Stimulated activated CD4-positive, alpha-beta T cell treated with anti-CD3 and anti-CD28 coated beads, Interleukin-4, amount 100 ng/mL, for 1 hour (primary cell): ENCODE data around the gene AGBL5.

Experiments
- DNase-seq: peaks from one replicate; pipeline ENCODE4 v3.0.0-alpha.2; 2020

AGBL5 gene

GRCh38 chr2:27080140-27080469, 28.6 kb downstream of the AGBL5 start:
- no peak for DNase-seq

DNA sequence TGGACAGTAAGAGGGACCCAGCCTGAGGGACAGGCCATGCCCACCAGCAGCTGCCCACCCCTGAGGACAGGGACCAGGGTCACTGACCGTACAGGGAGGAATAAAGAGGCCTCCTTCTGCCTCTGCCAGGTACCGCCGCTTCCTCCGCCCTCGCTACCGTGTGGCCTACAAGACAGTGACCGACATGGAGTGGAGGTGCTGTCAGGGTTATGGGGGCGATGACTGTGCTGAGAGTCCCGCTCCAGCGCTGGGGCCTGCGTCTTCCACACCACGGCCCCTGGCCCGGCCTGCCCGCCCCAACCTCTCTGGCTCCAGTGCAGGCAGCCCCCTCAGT, 29.1 kb downstream of the AGBL5 start:
- no peak for DNase-seq

GRCh38 chr2:27081984-27082772, 30.7 kb downstream of the AGBL5 start:
- DNase-seq = no peak

- DNase-seq = no peak
Measured at GRCh38 chr2:27082773-27083409, 31.4 kb downstream of the AGBL5 start.

DNA sequence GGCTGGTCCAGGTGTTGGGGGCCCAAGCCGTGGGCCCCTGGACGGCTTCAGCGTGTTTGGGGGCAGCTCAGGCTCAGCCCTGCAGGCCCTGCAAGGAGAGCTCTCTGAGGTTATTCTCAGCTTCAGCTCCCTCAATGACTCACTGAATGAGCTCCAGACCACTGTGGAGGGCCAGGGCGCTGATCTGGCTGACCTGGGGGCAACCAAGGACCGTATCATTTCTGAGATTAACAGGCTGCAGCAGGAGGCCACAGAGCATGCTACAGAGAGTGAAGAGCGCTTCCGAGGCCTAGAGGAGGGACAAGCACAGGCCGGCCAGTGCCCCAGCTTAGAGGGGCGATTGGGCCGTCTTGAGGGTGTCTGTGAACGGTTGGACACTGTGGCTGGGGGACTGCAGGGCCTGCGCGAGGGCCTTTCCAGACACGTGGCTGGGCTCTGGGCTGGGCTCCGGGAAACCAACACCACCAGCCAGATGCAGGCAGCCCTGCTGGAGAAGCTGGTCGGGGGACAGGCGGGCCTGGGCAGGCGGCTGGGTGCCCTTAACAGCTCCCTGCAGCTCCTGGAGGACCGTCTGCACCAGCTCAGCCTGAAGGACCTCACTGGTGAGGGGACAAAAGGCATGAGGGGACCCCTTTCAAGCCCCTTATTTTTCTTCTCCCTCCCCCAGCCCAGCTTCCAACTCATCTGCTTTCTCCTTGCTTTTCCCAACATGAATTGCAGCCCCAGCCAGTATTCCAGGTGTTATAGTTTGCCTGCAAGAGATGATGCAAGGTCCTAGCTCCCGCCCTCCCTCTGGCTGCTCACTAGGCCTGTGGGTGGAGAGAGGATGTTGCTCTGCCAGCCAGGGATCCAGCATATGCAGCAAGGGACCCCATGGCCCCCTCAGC, 32.2 kb downstream of the AGBL5 start:
- no peak for DNase-seq

DNA sequence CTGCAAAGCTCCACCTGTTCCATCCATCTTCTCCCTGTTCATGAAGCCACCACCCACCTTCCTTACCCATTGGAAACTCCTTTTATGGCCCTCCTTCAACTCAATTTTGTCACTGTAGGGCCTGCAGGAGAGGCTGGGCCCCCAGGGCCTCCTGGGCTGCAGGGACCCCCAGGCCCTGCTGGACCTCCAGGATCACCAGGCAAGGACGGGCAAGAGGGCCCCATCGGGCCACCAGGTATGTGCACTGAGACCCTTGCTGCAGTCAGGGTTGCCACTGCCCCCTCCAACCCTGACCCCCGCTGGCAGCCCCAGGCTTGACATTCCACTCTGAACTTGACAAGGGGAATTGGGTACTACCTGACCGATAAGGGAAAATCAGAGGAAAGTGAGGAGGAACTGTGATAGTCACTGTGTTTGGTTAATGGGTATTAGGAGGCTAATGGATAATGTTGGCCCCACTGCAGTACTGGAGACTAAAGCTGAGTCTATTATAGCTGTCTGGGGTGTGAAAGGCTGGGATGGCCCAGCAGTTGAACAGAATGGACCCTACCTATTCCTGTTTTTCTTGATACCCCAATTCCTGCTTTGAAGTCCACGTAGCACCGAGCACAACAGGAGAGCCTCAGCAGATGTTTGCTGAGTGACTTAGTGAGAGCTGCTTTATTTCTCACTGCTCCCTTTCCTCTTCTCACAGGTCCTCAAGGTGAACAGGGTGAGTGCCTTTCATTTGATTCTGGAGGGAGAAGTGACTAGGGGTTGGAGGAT, 33.0 kb downstream of the AGBL5 start:
- no peak for DNase-seq

DNA sequence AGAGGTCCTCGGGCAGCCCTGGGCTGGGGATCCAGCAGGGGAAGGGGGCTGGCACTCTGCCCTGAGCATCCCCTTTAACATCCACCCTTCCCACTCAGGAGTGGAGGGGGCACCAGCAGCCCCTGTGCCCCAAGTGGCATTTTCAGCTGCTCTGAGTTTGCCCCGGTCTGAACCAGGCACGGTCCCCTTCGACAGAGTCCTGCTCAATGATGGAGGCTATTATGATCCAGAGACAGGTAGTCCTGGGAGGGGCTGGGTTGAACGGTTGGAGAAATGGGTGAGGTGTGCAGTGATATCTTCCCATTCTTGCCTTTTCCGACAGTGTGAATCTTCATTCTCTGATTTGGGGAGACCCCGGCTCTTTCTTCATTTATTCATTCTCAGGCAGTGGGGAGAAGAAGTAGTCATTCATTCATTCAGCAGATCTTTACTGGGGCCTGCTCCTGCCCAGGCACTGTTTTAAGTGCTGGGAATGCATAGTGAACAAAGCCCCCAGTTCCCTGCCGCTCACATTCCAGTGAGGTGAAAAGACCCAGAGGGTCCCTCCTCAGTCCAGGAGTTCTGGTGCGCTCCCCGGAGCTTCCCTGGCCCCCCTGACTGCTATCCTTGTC, 33.7 kb downstream of the AGBL5 start:
- no peak for DNase-seq

DNA sequence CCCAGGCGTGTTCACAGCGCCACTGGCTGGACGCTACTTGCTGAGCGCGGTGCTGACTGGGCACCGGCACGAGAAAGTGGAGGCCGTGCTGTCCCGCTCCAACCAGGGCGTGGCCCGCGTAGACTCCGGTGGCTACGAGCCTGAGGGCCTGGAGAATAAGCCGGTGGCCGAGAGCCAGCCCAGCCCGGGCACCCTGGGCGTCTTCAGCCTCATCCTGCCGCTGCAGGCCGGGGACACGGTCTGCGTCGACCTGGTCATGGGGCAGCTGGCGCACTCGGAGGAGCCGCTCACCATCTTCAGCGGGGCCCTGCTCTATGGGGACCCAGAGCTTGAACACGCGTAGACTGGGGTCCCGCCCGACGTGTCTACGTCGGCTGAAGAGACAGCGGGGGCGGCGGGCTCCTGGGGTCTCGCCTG, 34.2 kb downstream of the AGBL5 start:
- peak; percentile 43 for DNase-seq

- DNase-seq = peak; percentile 98
Measured at GRCh38 chr2:27086090-27086723, 34.7 kb downstream of the AGBL5 start.

GRCh38 chr2:27086724-27087593, 35.5 kb downstream of the AGBL5 start, which contains the start of gene KHK:
KHK (plus strand) TSS chr2:27086772; CDS start chr2:27087260, 488 bp downstream.
- peak; percentile 22 for DNase-seq

- DNase-seq = no peak
Measured at GRCh38 chr2:27087823-27088410, 36.4 kb downstream of the AGBL5 start.

- no peak for DNase-seq
Measured at GRCh38 chr2:27088634-27089033, 37.2 kb downstream of the AGBL5 start.

DNA sequence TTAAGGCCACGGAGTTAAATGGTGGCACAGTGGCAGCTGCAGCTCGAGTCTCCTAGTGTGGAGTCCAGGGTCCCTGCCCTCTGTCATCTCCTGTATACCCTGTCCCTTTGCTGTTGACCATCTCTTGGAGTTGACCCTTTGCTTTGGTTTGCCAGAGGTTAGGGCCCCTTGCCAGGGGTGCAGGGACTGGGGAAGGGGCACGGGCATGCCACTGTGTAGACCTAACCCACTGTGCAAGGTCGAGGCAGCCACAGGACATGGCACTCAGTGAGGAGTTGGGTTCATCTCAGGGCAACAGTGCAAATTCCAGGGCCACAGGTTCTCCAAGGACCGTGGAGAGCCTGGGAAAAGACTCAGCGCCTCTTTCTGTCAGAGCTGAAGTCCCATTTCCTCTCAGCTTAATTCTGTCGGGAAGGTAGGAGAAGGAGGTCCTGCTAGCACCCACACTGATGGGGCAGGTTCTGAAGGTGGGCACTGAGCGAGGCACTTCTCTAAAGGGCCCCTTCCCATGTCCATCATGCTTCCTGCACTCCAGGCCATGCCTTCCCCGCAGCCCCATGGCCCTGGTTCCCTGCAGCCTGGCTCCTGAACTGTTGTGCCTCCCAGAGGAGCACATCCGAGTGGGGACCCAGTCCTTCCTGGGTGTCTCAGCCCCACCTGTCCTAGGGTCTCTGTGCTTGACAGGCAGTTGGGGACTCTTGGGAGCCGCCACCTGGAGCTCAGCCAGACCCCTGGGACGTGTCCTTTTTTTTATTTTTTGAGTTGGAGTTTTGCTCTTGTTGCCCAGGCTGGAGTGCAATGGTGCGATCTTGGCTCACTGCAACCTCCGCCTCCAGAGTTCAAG, 37.9 kb downstream of the AGBL5 start:
- no peak for DNase-seq

DNA sequence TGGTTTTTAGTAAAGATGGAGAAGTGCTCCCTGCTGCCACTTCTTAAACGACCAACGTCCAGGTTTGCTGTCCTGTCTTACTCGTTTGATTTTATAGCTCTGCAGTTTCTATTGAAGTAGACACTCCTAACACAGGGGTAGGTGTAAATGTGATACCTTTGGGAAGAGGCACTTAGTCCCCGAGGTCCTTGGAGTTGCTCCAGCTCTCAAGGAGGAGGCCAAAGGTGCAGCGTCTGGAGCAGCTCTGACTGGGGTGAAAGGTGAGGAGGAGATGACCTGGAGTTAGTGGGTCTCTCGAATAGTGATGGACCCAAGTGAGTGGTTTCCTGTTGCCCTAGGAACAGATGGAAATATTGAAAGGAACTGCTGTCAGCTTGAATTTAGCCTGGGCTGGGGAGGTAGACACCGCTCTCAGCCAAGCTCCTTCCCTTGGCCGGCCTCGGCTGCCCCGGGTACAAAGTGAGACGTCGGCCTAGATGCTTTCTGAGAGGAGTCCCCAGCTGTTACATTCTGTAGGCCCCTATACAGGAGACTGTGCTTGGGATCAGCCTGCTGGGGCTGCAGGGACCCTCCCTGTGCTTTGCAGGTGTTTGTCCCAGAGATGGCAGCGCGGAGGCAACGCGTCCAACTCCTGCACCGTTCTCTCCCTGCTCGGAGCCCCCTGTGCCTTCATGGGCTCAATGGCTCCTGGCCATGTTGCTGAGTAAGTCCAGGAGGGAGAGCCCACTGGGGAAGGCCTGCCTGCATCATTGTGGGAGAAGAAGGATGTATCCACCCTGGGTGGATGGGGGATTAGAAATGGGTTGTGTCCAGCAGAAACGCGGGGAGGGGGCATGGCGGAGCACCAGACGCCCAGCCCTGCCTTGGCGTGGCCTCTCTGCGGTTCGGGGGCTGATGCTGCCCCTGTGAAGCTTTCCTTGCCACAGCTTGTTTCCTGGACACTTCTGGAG, 40.6 kb downstream of the AGBL5 start:
- no peak for DNase-seq

GRCh38 chr2:27092696-27093429, 41.4 kb downstream of the AGBL5 start:
- no peak for DNase-seq

DNA sequence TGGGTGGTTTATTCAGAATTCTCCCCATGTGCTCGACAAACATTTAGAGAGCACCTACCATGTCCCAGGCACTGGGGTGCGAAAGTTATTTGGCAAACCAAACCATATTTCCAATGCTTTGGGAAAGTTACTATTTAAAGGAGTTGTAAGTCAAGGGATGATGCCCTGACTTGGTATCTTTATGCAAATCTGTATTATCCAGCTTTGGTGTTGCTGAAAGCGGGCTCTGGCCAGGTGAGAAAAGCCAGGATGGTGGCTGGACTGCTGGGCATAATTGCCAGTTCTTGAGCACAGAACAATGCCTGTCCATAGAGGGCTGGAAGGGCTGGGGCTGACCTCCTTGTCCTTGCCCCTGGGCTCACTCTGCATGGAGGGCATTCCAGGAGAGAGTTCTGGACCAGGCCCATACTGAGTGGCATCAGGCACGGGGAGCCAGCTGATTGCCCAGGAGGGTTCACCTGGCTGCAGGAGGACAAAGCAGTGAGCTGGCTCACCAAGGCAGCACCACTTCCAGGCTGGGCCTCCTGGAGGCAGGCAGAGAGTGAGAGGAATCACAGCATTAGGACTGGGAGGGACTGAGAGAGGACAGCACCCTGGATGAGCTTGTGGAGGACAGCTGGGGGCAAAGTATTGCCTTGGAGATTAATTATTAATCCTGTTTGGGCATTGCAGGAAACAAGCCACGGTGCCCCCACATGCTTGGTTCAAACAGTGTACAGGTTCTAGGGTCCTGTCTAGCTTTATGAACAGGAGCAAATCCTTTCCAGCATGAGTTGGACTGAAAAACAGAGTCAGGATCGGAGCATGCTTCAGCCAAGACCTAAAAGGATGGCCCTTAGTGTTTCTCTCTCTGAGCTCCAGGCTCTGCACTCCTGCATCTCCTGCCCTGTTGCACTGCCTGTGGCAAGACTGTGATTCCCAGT, 42.2 kb downstream of the AGBL5 start:
- no peak for DNase-seq
